GM23338 (cell line): ENCODE measurements around the gene ATP5F1B.

Experiments
- CTCF ChIP-seq, 2 experiments: fragments of 200-600 bp in 1 of 2; sonication (generic) in 1 of 2; conservative IDR thresholded peaks; 2 replicates each; pipeline versions ENCODE4 v1.5.1 to v1.6.1; 2016 to 2017; ENCODE audit warnings: antibody characterized with exemption in 2 of 2, low read depth in 2 of 2, mild to moderate bottlenecking in 2 of 2, moderate library complexity in 1 of 2
- EZH2 ChIP-seq: fragments of 200-600 bp; sonication (generic); IDR thresholded peaks from one replicate; pipeline ENCODE4 v1.8.0; 2017; ENCODE audit warnings: antibody characterized with exemption, mild to moderate bottlenecking, low read depth; ENCODE audit not compliant: unreplicated experiment
- POLR2AphosphoS5 ChIP-seq: IDR thresholded peaks from 2 replicates; pipeline ENCODE4 v1.6.1; 2016; ENCODE audit warnings: antibody characterized with exemption, low read depth
- REST ChIP-seq: IDR thresholded peaks from one replicate; pipeline ENCODE4 v1.6.1; 2018; ENCODE audit warnings: antibody characterized with exemption; ENCODE audit not compliant: unreplicated experiment

GRCh38 chr12:56634242-56634836 lies 11.4 kb downstream of the ATP5F1B start:
- TF ChIP-seq CTCF (conservative IDR thresholded peaks at IDR 0.05; ENCODE audit: low read depth in 2 of 2) (no peak), POLR2AphosphoS5 (peak; percentile 84), EZH2 (no peak), REST (no peak)
